Stimulated activated CD4-positive, alpha-beta T cell treated with anti-CD3 and anti-CD28 coated beads, Interleukin-15, amount 100 ng/mL, for 48 hours (primary cell): ENCODE measurements around the gene CARMIL1.

ENCODE experiments used
- DNase-seq, 2 donors: peaks; one replicate each; pipeline ENCODE4 v3.0.0-alpha.2; 2020; ENCODE audit warnings: low read depth in 2 of 2

The CARMIL1 gene

DNA sequence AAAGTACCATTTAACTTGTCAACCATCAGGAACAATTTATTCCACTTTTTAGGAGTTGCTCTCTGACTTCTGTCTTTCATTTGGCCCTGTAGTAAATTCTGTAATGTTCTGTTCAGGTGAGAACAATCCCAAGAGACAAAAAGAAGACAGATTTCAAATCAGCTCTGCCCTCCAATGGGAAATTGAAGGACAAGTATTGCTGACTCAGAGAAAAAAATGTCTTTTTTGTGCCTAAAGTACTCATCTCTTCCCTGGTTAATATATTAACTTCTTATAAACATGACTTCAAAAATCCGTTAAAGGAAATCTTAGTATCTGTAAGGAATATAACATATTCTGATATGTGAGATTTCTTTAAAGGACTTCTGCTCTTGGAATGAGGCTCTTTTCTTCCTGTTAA is 334.2 kb downstream of the CARMIL1 start:
- no peak for DNase-seq

- no peak for DNase-seq
Measured at GRCh38 chr6:25614052-25614451, 334.9 kb downstream of the CARMIL1 start.

DNA sequence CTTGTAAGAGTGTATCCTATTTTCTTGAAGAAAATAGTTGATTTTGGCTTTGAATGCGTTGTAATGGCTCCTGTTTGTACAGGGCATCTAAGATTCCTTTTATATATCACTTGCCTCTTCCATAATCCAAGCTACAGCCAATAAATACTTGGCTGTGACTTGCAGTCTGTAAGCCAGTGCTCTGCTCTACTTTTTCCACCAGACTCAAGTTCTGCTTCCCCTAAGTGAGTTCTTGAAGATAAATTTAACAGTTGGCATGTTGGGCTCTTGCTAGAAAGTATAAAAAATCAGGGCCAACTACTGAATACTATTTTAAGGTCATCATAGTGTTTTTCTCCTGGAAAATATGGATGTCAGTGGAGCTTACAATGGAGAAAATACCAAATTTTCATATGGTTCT is 336.3 kb downstream of the CARMIL1 start:
- no peak for DNase-seq

DNA sequence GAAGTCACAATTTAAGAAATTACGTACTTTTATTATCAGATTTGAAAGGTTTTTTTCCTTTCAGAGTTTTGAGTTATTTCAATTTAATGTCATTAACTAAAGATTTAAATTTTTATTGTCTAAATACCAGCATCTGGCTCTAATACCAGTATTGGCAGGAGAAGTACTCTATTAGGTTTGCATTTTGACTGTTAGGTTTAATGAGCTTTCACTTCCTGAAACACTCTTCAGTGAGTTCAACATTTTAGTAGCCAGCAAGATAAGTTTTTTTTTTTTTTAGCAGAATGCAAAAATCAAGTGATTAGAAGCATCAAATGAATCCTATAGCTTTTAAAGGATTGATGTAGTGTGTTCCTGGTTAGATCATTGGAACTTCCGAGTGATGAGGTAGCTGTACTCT is 338.8 kb downstream of the CARMIL1 start:
- no peak for DNase-seq

GRCh38 chr6:25619217-25619616 is 340.0 kb downstream of the CARMIL1 start:
- no peak for DNase-seq

GRCh38 chr6:25620391-25620790 is 341.2 kb downstream of the CARMIL1 start:
- no peak for DNase-seq

GRCh38 chr6:25623065-25623464 is 343.9 kb downstream of the CARMIL1 start:
- DNase-seq: no peak

DNA sequence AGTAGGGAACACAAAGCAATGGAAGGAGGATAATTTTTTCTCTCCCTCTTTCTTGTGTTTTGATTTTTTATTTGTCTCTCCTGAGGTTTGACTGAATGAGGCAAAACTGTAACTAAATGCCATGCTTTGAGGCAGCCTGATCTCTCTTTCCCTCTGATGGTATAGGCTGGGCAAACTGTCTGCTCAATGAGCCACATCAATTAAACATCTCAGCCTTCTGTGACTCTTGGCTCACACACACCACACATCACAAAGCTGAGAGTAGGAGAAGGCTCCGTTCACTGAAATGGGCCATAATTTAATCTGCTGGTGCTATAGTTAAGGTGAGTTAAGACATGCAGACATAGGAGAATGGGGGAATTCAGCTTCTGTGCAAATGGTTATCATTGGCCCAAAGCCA is 344.7 kb downstream of the CARMIL1 start:
- no peak for DNase-seq

- no peak for DNase-seq
Measured at GRCh38 chr6:25627001-25627400, 347.8 kb downstream of the CARMIL1 start.

- DNase-seq: no peak
Measured at GRCh38 chr6:25628471-25629197, 349.5 kb downstream of the CARMIL1 start.

DNA sequence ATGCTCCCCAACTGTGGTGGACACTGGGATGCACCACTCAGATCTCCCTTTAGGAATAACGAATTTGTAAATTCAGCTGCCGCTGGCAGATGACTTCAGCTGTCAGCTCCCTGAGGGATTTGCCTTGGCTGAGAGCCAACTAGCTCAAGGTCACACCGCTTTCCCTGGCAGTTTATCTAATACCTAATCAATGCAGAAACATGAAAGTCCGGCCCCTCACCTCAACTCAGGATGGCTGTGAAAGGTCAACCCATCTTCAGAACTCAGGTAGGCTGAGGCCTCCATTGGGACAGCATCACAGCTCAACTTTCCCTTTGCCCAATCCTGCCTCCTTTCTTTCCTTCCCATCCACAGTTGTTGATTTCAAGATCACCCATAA is 350.0 kb downstream of the CARMIL1 start:
- DNase-seq: no peak

- DNase-seq: no peak
Measured at GRCh38 chr6:25630508-25631278, 351.5 kb downstream of the CARMIL1 start.

- no peak for DNase-seq
Measured at GRCh38 chr6:25635886-25636317, 356.7 kb downstream of the CARMIL1 start.

DNA sequence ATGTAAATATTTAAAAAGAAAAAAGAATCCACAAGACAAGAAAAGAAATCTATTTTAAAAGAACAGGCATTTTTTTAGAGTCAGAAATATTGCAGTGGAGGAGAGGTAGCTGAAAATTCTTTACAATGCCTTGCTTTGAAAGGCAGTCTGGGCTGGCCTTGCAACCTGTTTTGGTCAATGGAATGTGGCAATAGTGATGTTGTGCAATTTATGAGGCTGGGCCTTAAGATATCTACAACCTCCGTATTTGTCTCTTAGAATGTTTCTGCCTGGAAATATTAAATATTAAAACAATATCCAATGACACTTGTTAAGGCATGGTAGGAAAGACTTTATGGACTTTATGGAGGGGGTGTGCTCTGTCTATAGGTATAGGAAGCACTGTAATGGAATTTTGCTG is 358.0 kb downstream of the CARMIL1 start:
- no peak for DNase-seq

GRCh38 chr6:25637960-25638434 is 358.8 kb downstream of the CARMIL1 start:
- DNase-seq: no peak

- DNase-seq: no peak
Measured at GRCh38 chr6:25639653-25640052, 360.5 kb downstream of the CARMIL1 start.

- DNase-seq: no peak
Measured at GRCh38 chr6:25640446-25640845, 361.3 kb downstream of the CARMIL1 start.

GRCh38 chr6:25640891-25641290 is 361.7 kb downstream of the CARMIL1 start:
- DNase-seq: no peak

- DNase-seq: no peak
Measured at GRCh38 chr6:25641377-25641776, 362.2 kb downstream of the CARMIL1 start.

- DNase-seq: no peak
Measured at GRCh38 chr6:25641940-25642666, 362.9 kb downstream of the CARMIL1 start.

DNA sequence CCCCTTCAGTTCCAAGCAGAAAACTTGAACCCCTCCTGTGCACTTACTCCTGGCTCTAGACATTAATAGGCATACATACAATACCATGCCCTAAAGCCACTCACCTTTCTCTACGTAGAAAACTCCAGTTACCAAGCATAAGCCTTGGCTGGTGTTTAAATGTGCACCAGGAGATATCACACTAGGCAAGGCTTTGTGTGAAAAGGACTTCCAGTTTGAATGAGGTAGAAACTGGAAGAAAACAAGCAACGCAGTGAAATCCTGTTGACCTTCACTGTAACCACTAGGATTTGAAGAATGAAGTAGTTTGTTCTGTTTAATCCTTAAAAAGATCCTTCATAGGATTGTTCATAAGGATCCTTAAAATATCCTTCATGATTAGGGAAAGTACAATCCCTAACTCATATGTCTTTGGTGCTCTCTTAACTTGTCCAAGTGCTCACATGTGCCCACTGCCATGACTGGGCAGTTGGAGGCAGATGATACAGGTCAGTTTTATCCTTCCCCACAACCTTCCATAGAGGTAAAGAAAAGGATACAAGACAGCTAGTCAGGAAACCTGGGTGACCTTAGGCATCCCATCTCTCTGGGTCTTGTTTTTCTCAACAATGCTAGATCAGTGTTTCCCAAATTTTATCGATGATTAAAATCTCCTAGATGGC is 363.6 kb downstream of the CARMIL1 start:
- no peak for DNase-seq

GRCh38 chr6:25645916-25646315 is 366.7 kb downstream of the CARMIL1 start:
- DNase-seq: no peak
